GM21786 (cell line): Measurements from ENCODE around the gene IL11.

Source experiments
- ATAC-seq: cut with Tn5 transposase; IDR thresholded peaks from one replicate; pipeline ENCODE4 v1.9.1; 2021; ENCODE audit not compliant: unreplicated experiment

The IL11 gene

DNA sequence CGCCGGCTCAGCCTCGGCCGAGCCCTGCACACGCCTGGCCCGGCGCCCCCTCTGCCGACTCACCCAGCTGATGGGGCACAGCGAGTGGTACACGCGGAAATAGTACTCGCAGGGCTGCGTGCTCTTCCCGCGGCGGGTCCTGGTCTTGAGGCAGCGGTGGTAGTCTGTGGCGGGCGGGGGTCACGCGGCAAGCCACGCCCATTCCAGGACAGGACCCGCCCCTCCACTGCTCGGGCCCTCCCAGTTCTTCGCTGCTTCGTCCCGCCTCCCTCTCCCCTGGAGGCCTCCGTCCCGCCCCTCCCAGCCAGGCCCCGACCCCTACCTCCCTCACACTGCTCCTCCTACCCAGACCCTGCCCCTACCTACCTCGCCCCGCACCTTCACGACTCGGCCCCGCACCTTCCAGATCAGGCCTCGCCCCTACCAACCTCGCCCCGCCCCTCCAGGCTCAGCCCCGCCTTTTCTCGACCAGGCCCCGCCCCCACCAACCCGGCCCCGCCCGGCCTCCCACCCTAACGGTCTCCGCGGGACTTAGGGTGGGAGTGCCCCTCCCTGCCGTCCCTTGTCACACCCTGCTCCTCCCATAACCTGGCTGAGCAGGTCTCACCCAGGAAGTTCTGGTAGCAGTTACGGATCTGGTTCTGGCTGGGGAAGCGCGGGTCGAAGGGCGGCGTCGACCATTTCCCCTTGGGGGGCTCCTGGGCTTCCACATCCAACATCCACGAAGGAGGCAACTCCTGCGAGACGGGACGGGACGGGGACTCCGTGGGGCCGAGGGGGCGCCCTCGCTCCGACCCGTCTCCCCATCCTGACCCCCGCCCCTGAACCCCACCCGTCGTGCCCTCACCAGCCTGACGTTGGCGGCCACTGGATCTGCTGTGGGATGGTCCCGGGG lies 16.2 kb downstream of the IL11 start:
- no peak for ATAC-seq

DNA sequence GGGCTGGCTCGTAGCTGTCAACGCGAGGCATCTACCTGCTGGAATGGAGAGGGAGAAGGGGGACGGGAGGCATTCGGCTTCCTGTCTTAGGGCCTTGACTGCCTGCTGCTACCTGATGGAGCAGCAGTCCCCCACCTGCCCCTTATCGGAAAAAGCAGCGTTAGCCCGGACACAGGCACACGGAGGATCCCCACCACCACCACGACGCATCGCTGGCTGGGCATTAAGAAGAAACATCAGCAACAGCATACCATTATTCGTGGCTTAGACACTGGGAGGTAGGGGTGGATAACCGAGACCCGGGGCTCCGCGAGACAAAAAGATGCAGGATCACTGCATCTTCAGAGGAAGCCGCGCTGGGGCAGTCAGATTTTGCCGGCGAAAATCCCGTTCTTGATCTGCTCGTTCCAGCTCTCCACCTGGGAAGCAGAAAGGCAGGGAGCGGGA lies 16.9 kb downstream of the IL11 start:
- ATAC-seq: no peak

DNA sequence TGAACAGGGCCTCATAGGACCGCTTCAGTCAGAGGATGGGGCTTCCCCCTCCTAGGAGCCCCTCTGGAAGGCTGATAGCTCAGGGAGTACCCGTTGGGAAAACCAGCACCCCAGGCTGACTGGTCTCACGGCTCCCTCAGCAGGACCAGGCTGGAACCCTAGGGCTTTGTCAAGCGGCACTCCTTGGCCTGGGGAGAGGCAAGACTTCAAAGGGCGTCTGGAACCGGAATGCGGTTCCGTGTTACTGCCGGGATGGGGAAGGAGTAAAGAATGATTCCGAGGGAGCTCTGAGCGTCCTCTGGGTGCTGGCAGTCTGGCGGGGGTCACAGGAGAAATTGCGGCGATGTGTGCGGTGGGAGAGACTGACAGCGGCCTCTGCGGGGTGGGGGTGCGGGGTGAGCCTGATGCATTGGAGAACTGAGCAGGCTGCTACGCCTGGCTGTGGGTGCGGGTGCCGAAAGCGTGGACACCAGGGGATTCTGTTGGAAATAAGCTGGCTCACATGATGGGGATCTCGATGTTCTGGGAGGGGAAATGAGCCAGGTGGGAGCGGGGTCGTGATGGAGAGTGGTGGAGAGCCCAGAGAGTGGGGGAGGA lies 17.6 kb downstream of the IL11 start:
- ATAC-seq: no peak

DNA sequence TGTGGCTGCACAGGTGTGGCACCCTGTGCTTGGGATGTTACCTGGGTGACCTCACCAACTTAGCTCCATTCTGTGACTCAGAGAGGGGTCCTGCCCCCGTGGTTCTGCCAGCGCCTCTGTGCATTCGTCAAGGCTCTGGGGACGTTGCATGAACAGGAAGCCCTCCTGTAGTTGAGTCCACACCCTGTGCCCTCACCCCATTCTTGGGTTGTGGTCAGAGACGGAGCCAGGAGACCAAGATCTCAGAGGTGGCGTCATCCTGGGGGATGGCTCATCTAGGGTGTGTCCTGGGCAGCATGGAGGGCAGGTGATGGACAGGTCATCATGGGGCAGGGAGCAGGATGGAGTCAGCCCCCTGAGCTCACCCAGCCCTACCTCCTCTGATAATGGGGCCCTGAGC lies 18.2 kb downstream of the IL11 start:
- no peak for ATAC-seq

DNA sequence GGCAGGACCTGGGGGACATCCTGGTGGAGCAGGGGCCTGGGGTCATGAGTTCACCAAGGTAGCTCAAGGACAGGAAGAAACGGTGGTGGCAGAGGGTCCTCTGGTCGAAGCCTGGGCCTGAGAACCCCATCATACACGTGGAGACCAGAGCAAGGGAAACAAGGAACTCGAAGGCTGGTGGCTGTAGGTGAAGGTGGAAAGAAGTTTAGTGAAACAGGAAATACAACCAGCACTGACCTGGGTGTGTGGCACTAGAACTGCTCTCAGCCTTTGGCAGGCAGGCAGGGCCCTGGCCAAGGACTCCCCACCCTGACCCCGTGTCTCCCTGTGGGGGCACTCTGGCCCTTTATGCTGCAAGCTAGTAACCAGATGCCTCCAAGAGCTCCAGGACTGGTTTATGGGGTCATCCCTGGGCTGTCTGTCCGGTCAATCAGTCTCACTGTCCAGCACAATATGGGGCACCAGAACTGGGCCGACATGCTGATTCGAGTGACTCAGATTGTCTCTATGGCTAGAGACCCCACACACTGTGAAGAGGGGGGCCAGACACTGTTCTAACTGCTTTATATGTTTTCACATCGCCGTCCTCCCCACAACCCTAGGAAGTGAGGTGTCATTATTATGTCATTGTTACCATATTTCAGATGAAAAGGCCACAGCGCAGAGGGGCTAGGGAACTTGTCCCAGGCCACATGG lies 19.5 kb downstream of the IL11 start:
- ATAC-seq: no peak

DNA sequence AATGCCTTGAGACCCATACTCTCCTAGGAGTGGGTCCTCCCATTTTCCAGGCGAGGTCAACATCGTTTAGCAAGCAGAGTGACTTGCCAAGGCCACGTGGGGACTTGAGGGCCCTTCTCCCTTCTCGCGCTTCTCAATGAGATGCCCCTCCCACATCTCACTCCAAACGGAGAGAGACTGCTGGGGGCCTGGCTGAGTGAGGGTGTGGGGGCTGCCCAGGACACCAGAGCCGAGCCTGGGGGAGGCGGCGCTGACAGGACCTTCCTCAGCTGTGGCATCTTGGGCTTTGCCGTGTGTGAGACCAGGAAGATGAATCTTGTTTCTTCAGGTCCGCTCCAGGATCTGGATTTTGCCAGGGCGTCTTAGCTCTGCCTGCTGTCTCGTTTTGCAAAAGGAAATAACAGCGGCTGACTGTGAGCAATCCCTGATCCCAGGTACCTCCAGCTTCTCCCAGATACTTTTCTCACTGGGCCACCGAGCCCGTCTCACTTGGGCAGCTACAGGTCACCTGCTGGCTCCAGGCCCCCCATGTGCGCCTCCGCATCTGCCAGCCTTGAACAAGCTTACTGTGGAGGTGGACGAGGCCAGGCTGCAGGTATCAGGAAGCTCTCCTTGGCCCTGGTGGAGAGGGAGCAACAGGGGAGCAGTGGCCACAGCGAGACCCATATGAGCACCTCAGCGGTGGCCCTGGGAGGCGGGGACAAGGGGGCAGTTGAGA lies 21.8 kb downstream of the IL11 start:
- no peak for ATAC-seq

DNA sequence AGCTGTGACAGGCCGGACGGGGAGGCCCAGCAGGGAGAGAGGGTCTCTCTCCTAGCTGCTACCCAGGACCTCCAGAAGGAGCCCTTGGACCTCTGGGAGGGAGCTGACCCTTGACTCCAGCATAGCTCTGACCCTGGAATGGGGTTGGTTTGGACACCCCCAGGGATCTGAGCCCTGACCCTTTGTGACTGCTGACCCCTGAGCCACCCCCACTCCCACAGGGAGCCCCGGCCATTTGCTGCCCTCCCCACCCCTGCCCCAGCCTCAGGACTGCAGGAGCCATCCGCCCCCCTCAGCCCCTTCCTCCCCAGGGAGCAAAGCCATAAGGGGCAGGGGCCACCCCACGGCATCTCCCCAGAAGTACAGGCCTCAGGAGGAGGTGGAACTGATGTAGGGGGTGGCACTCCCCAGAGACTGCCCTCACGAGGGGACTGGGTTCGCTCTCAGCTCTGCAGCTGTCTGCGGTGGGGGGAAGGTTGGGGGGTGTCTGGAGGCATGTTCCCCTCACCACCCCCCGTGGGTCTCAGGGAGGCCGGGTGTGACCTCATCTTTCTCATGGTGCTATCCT lies 22.7 kb downstream of the IL11 start:
- no peak for ATAC-seq

DNA sequence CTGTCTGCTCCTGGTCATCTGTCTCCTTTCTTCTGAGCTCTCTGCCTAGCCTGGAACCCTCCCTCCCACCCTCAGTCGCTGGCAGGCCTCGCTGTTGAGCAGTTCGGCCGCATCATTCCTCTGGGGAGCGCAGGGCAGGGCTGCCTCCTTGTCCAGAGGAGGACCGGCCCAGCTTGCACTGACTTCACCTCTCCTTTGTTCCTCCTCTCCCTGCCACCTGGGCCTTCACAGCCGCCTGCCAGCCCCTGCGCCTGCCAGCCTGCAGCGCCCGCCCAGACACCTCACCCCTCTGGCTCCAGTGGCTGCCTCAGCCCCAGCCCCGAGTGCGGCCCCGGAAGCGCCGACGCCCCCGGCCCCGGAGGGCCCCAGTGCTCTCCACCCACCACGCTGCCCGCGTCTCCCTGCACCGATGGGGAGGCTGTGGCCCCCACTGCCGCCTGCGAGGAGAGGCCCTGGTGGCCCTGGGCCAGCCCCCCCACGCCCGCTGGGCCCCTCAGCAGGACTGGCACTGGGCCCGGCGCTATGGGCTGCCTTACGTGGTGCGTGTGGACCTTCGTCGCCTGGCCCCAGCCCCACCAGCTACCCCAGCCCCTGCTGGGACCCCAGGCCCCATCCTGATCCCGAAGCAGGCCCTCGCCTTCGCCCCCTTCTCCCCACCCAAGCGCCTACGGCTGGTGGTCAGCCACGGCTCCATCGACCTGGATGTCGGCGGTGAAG lies 23.4 kb downstream of the IL11 start:
- no peak for ATAC-seq

DNA sequence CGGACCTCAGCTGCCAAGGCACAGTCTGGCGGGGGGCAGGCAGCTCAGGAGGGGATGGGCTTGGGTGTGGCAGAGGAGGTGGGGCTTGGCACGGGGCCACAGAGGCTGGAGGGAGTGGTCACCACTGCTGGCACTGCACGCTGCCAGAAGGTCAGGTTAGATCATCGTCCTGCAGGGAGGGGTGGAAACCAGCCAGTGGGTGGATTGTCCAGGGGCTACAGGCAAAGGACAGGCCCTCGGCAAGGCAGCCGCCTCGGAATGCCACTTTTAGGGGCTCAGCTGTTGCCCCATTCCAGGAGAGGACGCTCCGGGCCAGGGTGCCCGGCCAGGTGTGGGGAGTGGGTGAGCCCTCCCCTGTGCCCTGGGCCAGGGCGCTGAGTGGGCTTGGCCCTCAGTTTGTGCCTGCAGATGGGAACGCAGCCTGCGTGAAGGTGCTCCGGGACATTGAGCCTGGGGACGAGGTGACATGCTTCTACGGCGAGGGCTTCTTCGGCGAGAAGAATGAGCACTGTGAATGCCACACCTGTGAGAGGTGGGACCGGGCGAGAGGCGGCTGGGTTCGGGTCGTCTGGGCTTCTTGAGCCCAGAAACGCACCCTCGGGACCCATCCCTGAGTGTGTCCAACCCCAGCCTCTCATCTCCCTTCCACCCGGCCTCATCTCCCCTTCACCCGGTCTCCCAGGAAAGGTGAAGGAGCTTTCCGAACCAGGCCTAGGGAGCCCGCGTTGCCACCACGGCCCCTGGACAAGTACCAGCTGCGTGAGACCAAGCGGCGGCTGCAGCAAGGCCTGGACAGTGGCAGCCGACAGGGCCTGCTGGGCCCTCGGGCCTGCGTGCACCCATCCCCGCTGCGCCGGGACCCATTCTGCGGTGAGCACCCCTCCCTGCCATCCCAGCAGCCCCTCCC lies 24.2 kb downstream of the IL11 start:
- ATAC-seq: no peak

DNA sequence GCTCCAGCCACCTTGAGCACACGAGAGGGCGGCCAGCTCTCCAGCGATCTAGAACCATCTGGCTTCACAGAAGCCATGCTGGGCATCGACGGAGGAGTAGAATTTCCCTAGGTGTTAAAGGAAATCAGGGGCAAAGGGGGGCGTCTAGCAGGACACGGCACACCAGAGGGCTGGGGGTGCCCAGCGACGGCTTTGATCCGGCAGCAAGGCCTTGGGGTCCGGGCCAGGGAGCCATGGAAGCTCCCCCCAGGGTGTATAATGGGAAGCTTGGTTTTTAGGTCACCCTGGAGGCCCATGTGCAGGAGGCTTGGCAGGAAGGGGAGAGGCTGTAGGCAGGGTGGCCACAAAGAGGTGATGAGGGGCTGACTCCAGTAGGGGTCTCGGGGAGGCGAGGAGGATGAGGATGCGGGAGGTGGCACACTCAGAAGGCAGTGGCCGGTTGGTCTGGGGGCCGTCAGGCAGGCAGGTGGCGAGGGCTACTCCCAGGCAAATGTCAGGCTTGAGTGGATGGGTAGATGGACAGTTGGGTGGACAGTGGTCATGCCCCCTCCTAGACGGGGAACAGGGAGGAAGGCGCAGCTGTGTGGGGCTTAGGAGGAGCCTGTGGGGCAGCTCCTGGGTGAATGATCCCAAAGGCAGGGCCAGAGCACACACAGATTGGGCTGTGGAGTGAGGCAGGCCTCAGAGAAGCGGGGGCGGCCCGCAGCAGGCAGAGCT lies 25.0 kb downstream of the IL11 start:
- no peak for ATAC-seq

DNA sequence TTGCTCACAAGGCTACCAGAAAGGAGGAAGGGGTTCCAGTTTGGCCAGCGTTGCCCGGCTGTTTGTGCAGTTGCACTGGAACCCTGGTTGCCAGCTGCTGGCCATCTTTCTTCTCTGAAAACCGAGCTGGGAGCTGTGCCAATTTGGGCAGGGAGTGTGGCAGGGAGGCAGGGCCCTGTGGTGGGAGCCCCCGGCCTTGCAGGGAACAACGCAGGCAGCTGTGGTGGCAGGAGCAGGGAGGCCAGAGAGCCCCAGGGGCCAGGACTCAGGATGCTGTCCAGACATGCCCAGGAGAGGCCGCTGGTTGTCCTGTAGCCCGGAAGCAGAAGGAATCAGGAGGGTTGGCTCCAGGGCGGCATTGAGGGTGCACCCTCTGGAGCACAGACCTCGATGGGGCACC lies 25.8 kb downstream of the IL11 start:
- ATAC-seq: no peak

DNA sequence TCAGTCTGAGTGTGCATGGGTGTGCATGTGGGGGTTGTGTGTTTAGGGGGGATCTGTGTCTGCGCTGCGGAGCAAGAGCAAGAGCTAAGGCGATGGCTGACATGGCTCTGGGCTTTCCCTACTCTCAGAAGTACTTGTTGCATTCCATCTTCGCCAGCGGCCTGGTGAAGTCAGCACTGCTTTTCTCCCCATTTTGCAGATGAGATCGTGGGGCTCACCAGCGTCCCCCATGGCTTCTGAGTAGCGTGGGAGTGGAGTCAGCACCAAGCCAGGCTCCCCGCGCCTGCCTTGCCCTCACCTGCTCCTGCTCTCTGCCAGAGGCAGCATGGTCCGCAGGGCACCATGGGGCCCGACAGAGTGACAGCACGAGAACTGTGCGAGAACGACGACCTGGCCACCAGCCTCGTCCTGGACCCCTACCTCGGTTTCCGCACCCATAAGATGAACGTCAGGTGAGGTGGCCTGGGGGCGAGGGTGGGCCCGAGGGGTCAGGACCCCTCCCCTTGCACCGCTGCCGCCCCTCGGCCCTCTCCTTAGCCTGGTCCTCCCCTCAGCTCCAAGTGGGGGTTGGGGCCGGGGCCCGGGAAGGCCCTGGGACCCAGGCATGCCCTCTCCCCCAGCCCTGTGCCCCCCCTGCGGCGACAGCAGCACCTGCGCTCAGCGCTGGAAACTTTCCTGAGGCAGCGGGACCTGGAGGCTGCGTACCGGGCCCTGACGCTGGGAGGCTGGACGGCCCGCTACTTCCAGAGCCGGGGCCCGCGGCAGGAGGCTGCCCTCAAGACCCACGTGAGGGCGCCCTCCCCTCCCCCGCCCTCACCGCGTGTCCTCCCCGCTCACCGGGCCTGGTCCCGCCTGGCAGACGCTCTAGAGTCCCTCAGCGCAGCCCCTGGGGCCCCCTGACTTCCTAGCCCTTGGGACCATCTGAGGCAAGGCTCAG lies 28.4 kb downstream of the IL11 start:
- no peak for ATAC-seq

DNA sequence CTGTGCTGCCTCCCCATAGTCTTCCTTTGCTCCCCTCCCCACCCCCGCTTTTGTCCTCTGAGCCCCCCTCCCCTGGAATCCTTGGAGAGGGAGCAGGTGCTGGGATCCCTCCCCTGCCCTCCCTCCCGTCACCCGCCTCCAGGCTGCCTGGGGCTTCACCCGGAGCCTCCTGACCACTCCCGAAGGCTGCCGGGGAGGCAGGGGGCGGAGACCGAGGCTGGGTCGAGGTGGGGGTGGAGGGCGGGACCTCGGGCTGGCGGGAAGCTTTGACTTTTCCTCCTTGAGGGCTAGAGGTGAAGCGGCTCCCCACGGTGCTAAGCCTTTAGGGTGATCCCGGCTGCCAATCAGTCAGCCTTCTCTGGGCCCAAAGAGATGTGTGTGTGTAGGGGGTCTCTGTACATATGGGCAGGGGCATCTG lies 29.1 kb downstream of the IL11 start:
- no peak for ATAC-seq

DNA sequence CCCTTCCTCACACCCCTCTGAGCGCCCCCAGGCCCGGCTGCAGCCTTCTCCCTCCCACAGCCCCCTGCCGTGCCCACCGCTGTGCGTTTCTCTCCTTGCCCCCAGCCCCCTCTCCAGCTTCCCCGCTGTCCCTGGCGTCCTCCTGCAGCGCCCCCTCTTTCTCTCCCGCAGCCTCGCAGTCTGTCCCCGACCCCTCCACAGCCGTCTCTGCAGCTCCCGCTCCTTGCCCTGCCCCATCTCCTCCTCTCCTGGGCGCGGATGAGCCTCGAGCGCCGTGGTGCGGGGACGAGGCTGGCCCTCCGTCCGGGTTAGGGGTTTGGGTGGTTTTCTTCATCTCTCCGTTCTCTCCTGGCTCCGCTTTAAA lies 29.5 kb downstream of the IL11 start:
- no peak for ATAC-seq

DNA sequence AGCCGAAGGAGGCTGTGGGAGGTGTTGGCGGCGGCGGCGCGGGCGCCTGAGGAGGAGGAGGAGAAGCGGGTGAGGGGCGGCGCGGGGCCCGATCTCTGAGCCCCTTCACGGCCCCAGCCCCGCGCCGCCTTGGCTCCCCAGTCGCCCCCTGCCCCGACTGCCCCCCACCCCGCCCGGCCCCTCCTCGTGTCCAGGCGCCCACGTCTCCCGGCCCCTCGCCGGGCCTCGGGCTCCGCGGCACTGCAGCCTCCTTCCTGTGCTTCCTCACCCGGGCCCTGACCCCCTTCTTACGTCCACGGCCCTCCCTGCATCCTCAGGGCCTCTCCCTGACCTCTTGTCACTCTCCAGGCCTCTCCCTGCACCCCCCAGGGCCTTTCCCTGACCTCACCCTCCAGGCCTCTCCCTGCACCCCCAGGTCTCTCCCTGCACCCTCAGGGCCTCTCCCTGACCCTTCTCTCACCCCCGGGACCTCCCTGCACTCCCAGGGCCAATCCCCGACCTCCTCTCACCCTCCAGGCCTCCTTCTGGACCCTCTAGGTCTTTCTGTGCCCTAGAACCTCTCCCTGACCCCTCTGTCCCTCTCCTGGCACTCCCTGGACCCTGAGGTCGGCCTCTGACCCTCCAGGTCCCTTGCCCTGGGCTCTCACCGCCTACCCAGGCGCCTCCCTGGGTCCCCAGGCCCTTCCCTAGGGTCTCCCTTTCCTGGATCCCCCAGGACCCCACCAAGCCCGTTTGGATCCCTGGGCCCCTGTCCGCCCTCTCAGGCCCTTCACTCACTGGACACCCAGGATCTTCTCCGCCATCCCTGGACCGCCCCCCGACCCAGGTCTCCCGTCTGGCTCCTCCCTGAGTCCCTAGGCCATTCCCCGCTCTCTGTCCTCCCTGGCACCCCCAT lies 30.1 kb downstream of the IL11 start:
- ATAC-seq: no peak

DNA sequence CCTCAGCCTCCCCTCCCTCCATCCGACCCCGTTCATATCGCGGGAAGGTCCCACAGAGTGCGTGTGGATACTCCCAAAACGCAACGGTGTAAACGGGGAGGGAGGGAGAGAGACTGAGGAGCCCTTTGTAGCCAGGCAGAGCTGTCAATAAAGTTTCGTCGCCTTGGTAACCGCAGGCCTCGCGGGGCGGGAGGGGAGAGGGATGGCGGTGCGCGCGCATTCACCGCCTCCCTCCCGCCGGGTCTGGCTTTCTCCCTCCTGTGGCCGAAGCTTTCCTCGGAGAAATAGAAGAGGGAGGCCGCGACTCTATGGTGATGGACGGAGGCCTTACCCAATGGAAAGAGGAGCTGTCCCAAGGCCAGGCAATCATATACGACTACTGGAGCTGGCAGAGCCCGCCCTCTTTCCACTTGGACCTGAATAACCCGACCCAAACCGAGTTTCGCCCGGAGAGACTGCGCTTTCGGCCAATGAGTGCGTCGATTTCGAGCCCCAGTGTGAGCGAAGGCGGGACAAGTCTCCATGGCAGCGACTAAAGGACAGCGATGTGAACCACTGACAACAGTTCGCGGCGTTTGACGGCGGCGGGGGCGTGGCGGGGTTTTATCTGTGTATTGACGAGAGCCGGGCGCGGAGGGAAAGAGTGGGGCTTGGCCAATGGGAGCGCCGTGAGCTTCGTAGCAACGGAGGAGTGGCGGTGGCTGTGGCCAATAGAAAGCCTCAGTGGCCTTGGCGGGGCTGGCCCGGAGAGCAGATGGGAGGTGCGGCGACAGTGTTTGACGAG lies 31.0 kb downstream of the IL11 start, which contains the start of gene KMT5C:
Gene KMT5C, plus strand, starts transcription at position 772 of the 784 bp plus-strand sequence. CDS start 2,061 bp downstream, outside the sequence.
- peak; percentile 76 for ATAC-seq
